ENCODE results near the gene ZBTB46.

GRCh38 chr20:63846128-63846771, 15.2 kb upstream of the ZBTB46 start:
- TF ChIP-seq CTCF (conservative IDR thresholded peaks at IDR 0.05; ENCODE audit: low read length) = no peak
- TF ChIP-seq EZH2phosphoT487 (IDR thresholded peaks at IDR 0.05; ENCODE audit: borderline replicate concordance) = no peak
